ENCODE results near the gene VILL.

The VILL gene

GRCh38 chr3:37974121-37975083 lies 16.2 kb upstream of the VILL start:
- no peak overlapping the region for H3K27ac ChIP-seq
- DNase-seq (ENCODE audit: low read depth, low spot score) = no peak
- H3K36me3 ChIP-seq (ENCODE audit: insufficient read depth, low read length) = peaks cover 3% of the 10 kb centered on the region; the same call in 1 of the 2 replicates
- no peak overlapping the region for H3K4me3 ChIP-seq
- no peaks in the 10 kb centered on the region for H3K9me3 ChIP-seq (ENCODE audit: low read depth, low read length)
- H3K9ac ChIP-seq (ENCODE audit: insufficient read length) = no peak overlapping the region
- no peak for TF ChIP-seq POLR2AphosphoS5 (IDR thresholded peaks at IDR 0.05; ENCODE audit: borderline replicate concordance, low read depth, low read length)
- TF ChIP-seq EZH2 (IDR thresholded peaks at IDR 0.05) = no peak

- peaks cover 3% of the 10 kb centered on the region; the same call in 1 of the 2 replicates for H3K36me3 ChIP-seq (ENCODE audit: insufficient read depth, low read length)
- H3K9me3 ChIP-seq (ENCODE audit: low read depth, low read length) = no peaks in the 10 kb centered on the region
- TF ChIP-seq FOXP2 (optimal IDR thresholded peaks at IDR 0.05; ENCODE audit: control extremely low read depth, extremely low read length, insufficient read depth) (no peak), EZH2 (IDR thresholded peaks at IDR 0.05) (no peak), POLR2AphosphoS5 (IDR thresholded peaks at IDR 0.05; ENCODE audit: borderline replicate concordance, low read depth, low read length) (no peak)
- no peak overlapping the region for H3K27ac ChIP-seq
- H3K9ac ChIP-seq (ENCODE audit: insufficient read length) = no peak overlapping the region
- no peak for DNase-seq (ENCODE audit: low read depth, low spot score)
- no peak overlapping the region for H3K4me3 ChIP-seq
These were observed 10.8 kb upstream of the VILL start for GRCh38 chr3:37979541-37980461.

- Histone ChIP-seq H3K27ac (no peak overlapping the region), H3K36me3 (ENCODE audit: insufficient read depth, low read length) (peaks cover 3% of the 10 kb centered on the region; the same call in 1 of the 2 replicates), H3K9ac (ENCODE audit: insufficient read length) (no peak overlapping the region), H3K9me3 (ENCODE audit: low read depth, low read length) (no peaks in the 10 kb centered on the region), H3K4me3 (no peak overlapping the region)
- TF ChIP-seq EZH2 (IDR thresholded peaks at IDR 0.05) (no peak), POLR2AphosphoS5 (IDR thresholded peaks at IDR 0.05; ENCODE audit: borderline replicate concordance, low read depth, low read length) (no peak), FOXP2 (optimal IDR thresholded peaks at IDR 0.05; ENCODE audit: control extremely low read depth, extremely low read length, insufficient read depth) (no peak)
- DNase-seq (ENCODE audit: low read depth, low spot score) = no peak
These were observed 9.9 kb upstream of the VILL start for GRCh38 chr3:37980462-37981347.

GRCh38 chr3:37981348-37981664 lies 9.3 kb upstream of the VILL start:
- H3K9ac ChIP-seq (ENCODE audit: insufficient read length) = no peak overlapping the region
- no peak overlapping the region for H3K27ac ChIP-seq
- TF ChIP-seq EZH2 (IDR thresholded peaks at IDR 0.05) (no peak), FOXP2 (optimal IDR thresholded peaks at IDR 0.05; ENCODE audit: control extremely low read depth, extremely low read length, insufficient read depth) (no peak), POLR2AphosphoS5 (IDR thresholded peaks at IDR 0.05; ENCODE audit: borderline replicate concordance, low read depth, low read length) (no peak)
- no peaks in the 10 kb centered on the region for H3K9me3 ChIP-seq (ENCODE audit: low read depth, low read length)
- H3K36me3 ChIP-seq (ENCODE audit: insufficient read depth, low read length) = no peaks in the 10 kb centered on the region; the same call in 1 of the 2 replicates
- no peak overlapping the region for H3K4me3 ChIP-seq
- DNase-seq (ENCODE audit: low read depth, low spot score) = no peak

- Histone ChIP-seq H3K36me3 (ENCODE audit: insufficient read depth, low read length) (no peaks in the 10 kb centered on the region; the same call in 1 of the 2 replicates), H3K27ac (no peak overlapping the region), H3K9me3 (ENCODE audit: low read depth, low read length) (no peaks in the 10 kb centered on the region), H3K9ac (ENCODE audit: insufficient read length) (no peak overlapping the region), H3K4me3 (no peak overlapping the region)
- TF ChIP-seq EZH2 (IDR thresholded peaks at IDR 0.05) = no peak
- no peak for TF ChIP-seq POLR2AphosphoS5 (IDR thresholded peaks at IDR 0.05; ENCODE audit: borderline replicate concordance, low read depth, low read length)
- TF ChIP-seq FOXP2 (optimal IDR thresholded peaks at IDR 0.05; ENCODE audit: control extremely low read depth, extremely low read length, insufficient read depth) = no peak
- no peak for DNase-seq (ENCODE audit: low read depth, low spot score)
These were observed 8.3 kb upstream of the VILL start for GRCh38 chr3:37982331-37982730.

GRCh38 chr3:37984051-37984450 lies 6.5 kb upstream of the VILL start:
- no peaks in the 10 kb centered on the region; the same call in 1 of the 2 replicates for H3K36me3 ChIP-seq (ENCODE audit: insufficient read depth, low read length)
- DNase-seq (ENCODE audit: low read depth, low spot score) = no peak
- no peak overlapping the region for H3K4me3 ChIP-seq
- H3K9me3 ChIP-seq (ENCODE audit: low read depth, low read length) = no peaks in the 10 kb centered on the region
- H3K9ac ChIP-seq (ENCODE audit: insufficient read length) = no peak overlapping the region
- no peak for TF ChIP-seq POLR2AphosphoS5 (IDR thresholded peaks at IDR 0.05; ENCODE audit: borderline replicate concordance, low read depth, low read length)
- TF ChIP-seq FOXP2 (optimal IDR thresholded peaks at IDR 0.05; ENCODE audit: control extremely low read depth, extremely low read length, insufficient read depth) = no peak
- no peak for TF ChIP-seq EZH2 (IDR thresholded peaks at IDR 0.05)
- no peak overlapping the region for H3K27ac ChIP-seq

- no peak overlapping the region for H3K4me3 ChIP-seq
- no peaks in the 10 kb centered on the region for H3K9me3 ChIP-seq (ENCODE audit: low read depth, low read length)
- H3K9ac ChIP-seq (ENCODE audit: insufficient read length) = no peak overlapping the region
- H3K27ac ChIP-seq = no peak overlapping the region
- H3K36me3 ChIP-seq (ENCODE audit: insufficient read depth, low read length) = no peaks in the 10 kb centered on the region; the same call in 1 of the 2 replicates
- no peak for TF ChIP-seq POLR2AphosphoS5 (IDR thresholded peaks at IDR 0.05; ENCODE audit: borderline replicate concordance, low read depth, low read length)
- TF ChIP-seq EZH2 (IDR thresholded peaks at IDR 0.05) = no peak
- DNase-seq (ENCODE audit: low read depth, low spot score) = no peak
These were observed 6.0 kb upstream of the VILL start for GRCh38 chr3:37984596-37984995.

Data from SK-N-MC (cell line).